ENCODE measurements around the gene CHN1.

The CHN1 gene

GRCh38 chr2:175008801-175009495 lies 3.8 kb upstream of the CHN1 start:
- no peak overlapping the region for H3K4me3 ChIP-seq (ENCODE audit: low read depth, low read length)
- ChIA-PET CTCF (interaction anchor here (1.1 to 3.4 kb wide), 6 partner anchors 11 to 321 kb away, joined by 3 to 13 read pairs (median 3); no protein-coding TSS in a partner anchor), POLR2A (no interaction called here)
- no peak for TF ChIP-seq CTCF (IDR thresholded peaks at IDR 0.05; ENCODE audit: insufficient read depth, low read length, missing control alignments)
- DNase-seq (ENCODE audit: low read depth, low spot score), result no peak

DNA sequence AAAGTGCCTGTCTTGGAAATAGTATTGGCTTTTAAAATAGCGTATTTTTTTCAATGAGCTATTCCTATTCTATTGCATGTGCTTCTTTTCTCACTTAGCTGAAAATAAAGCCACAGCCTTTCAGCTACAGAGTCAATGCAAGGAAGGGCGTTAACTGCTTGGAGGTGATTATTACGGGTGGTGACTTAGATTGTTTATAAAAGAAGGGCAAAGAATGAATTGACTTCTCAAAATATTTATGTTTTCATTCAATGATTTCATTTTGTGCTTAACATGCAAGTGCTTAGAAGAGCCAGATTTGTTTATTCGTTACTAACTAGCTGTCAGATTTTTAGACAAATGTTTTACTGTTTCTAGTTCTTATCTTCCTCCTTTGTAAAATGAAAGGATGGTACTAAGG lies 2.8 kb upstream of the CHN1 start:
- no peak overlapping the region for H3K4me3 ChIP-seq (ENCODE audit: low read depth, low read length)
- TF ChIP-seq CTCF (IDR thresholded peaks at IDR 0.05; ENCODE audit: insufficient read depth, low read length, missing control alignments), result no peak
- ChIA-PET POLR2A (no interaction called here), CTCF (interaction anchor here (0.7 to 3.4 kb wide), 6 partner anchors 8 to 320 kb away, joined by 3 to 13 read pairs (median 3); no protein-coding TSS in a partner anchor)
- no peak for DNase-seq (ENCODE audit: low read depth, low spot score)

DNA sequence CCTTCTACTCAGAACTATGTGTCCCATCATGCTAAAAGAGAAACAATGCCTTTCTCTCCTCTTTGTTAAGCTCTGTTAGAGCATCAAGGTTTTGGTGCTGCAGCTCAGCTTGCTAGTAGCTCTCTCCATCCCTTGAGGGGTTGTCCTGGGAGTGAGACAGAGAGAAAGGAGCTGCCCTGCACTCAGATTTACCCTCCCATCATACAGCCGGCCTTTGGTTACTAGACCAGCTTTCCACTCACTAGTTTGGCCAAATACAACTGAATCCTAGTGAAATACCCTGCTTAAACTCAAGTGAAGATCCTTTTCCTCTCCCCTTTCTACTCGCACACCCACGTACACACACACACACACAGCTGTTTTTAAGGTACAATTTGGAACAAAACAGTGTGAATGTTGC lies 2.3 kb upstream of the CHN1 start:
- ChIA-PET CTCF (interaction anchor here (0.7 to 3.4 kb wide), 6 partner anchors 8 to 320 kb away, joined by 3 to 13 read pairs (median 3); no protein-coding TSS in a partner anchor), POLR2A (no interaction called here)
- TF ChIP-seq CTCF (IDR thresholded peaks at IDR 0.05; ENCODE audit: insufficient read depth, low read length, missing control alignments), result no peak
- H3K4me3 ChIP-seq (ENCODE audit: low read depth, low read length), result no peak overlapping the region
- no peak for DNase-seq (ENCODE audit: low read depth, low spot score)

GRCh38 chr2:175006281-175006680 lies 1.1 kb upstream of the CHN1 start:
- ChIA-PET CTCF (interaction anchor here (0.8 to 6.0 kb wide), 10 partner anchors 9 to 429 kb away, joined by 3 to 33 read pairs (median 6); no protein-coding TSS in a partner anchor), POLR2A (no interaction called here)
- no peak overlapping the region for H3K4me3 ChIP-seq (ENCODE audit: low read depth, low read length)

DNA sequence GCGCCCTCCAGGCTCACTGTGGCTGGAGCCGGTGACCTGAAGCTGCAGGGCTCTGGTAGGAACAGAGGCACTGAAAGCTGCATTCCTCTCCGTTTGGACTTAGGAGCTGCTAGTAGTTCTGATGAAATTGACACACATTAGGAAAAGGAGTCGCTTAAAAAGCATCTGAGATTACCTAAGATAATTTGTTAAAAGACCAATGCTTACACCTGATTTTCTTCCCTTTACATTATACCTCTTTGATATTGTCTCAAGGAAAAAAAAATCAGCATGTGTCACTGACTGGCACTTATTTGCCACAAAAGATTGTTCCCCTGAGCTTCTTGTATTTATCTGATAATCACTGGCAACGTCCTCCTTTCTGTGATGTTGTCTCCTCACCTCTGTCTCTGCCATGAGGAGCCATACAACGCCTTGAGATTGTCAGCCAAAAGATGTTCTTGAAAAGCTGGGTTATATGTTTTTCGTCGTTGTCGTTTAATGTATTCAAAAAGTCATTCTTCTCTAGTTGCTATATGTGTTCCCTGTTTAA lies 618 bp upstream of the CHN1 start:
- POLR2A ChIA-PET, result no interaction called here

More at GRCh38 chr2:175006281-175006680, 1.1 kb upstream of the CHN1 start:
- no peak for DNase-seq (ENCODE audit: low read depth, low spot score)
- no peak for TF ChIP-seq CTCF (IDR thresholded peaks at IDR 0.05; ENCODE audit: insufficient read depth, low read length, missing control alignments)

More for the DNA sequence above, 618 bp upstream of the CHN1 start:
- no peak for TF ChIP-seq CTCF (IDR thresholded peaks at IDR 0.05; ENCODE audit: insufficient read depth, low read length, missing control alignments)
- no peak for DNase-seq (ENCODE audit: low read depth, low spot score)
- H3K4me3 ChIP-seq (ENCODE audit: low read depth, low read length), result peak overlapping the region; percentile 64
- CTCF ChIA-PET, result interaction anchor here (0.8 to 6.0 kb wide), 13 partner anchors 9 to 428 kb away, joined by 3 to 33 read pairs (median 6); no protein-coding TSS in a partner anchor
